GM19099 (cell line): Measurements from ENCODE around the gene HBEGF.

ENCODE experiments used
- POLR2A ChIP-seq: IDR thresholded peaks from 3 replicates; pipeline ENCODE4 v1.6.1; 2011; ENCODE audit warnings: low read depth; ENCODE audit not compliant: insufficient read length; ENCODE audit errors: extremely low read depth

HBEGF gene

DNA sequence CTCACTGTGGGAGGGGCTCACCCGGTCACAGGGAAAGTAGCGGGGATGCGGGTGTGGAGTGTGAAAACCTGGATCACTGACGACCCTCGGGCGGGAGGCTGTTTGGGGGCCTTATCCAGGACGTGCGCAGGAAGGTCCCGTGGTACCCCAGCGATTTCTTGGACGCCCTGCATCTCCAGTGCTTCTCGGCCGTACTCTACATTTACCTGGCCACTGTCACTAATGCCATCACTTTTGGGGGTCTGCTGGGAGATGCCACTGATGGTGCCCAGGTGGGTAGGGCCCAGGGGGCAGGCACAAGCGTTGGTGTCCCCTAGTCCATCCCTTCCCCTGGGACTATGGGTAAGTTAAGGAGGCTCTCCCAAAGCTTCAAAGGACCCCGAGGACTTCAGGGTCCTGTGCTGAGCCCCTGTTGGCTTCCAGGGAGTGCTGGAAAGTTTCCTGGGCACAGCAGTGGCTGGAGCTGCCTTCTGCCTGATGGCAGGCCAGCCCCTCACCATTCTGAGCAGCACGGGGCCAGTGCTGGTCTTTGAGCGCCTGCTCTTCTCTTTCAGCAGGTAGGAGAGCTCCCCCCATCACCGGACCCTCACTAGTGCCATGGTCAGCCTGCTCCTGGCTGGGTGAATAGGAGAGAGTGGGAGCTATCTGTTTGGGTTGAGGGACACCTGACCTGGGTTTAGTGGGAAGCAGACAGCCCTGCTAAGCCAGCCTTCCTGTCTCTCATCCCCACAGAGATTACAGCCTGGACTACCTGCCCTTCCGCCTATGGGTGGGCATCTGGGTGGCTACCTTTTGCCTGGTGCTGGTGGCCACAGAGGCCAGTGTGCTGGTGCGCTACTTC is 17.4 kb upstream of the HBEGF start:
- no peak for TF ChIP-seq POLR2A

DNA sequence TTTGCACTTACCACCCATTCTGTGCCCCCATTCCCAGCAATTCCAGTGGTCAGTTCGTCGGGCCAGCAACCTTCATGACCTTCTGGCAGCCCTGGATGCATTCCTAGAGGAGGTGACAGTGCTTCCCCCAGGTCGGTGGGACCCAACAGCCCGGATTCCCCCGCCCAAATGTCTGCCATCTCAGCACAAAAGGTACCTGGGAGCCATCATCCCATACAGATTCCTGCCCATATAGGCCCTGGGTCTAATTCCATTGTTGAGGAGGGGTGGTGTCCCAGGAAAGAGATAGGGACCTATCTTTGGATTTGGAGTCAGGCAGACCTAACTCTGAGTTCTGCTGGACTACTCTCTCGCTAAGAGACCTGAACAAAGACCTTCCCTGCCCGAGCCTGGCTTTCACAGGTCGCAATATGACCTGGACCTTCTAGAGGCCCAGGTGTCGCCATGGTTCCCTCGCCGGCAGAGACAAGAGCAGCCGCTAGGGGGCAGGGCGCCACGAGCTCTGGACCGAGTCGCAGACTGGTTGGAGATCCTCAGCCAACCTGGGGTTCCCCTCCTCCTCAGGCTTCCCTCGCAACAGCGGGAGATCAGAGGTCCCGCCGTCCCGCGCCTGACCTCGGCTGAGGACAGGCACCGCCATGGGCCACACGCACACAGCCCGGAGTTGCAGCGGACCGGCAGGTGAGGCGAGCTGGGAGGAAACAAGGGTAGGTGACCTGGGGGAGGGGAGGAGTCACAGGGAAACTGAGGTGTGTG is 16.6 kb upstream of the HBEGF start:
- no peak for TF ChIP-seq POLR2A

DNA sequence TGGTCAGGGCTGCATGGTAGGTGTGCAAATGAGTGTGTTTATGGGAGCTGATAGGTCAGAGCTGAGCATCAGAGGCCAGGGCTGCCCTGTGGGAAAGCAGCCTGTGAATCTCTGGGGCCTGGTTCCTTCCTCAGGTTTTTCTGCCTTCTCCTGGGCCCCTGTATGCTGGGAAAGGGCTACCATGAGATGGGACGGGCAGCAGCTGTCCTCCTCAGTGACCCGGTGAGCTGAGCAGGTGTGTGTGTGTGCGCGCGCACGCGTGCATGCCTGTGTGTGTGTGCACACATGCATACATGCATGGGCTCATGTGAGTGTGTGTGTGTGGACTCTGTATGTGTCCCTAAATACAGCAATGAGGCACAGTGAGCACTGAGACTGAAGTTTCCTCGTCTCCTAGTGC is 15.9 kb upstream of the HBEGF start:
- no peak for TF ChIP-seq POLR2A

DNA sequence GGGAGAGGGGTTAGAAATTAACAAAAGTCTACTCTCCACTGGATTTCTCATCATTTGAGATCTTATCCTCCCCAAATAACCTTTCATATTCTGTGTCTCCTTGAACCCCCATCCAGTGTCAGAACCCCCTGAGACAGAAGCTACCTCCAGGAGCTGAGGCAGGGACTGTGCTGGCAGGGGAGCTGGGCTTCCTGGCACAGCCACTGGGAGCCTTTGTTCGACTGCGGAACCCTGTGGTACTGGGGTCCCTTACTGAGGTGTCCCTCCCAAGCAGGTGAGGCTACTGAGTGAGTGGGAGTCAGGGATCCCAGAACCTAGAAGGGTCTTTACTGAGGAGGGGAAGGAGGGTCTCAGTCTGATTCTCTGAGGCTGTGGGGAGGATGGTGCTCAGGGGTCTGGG is 15.5 kb upstream of the HBEGF start:
- TF ChIP-seq POLR2A, result no peak

- TF ChIP-seq POLR2A, result no peak
These were observed 14.5 kb upstream of the HBEGF start for GRCh38 chr5:140360681-140361479.

- no peak for TF ChIP-seq POLR2A
These were observed 13.7 kb upstream of the HBEGF start, which contains the start of gene SLC4A9 for GRCh38 chr5:140360101-140360500. TSS of gene SLC4A9 (plus strand) at chr5:140360194. CDS start at chr5:140360237, 43 bp downstream.

DNA sequence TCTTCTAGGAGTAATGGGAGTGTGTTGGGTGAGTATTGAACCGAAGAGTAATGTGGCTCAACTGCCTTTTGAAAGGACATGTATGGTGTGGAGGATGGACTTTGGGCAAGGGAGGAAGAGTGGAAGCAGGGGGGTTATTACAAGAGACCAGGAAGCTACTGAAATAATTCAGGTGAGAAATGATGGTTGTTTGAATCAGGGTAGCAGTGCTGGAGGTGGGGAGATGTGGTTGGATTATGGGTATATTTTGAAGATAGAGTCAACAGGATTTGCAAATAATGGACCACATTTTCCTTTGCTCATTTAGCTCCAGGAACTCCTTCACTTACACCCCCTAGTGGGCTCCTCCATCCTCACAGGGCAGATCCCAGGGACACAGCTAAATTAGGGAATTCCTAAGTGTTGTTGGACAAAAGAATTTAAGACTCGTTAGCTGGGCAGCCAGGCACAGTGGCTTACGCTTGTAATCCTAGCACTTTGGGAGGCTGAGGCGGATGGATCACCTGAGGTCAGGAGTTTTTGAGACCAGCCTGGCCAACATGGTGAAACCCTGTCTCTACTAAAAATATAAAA is 12.4 kb upstream of the HBEGF start:
- TF ChIP-seq POLR2A, result no peak

GRCh38 chr5:140357726-140358093 is 11.3 kb upstream of the HBEGF start:
- no peak for TF ChIP-seq POLR2A

DNA sequence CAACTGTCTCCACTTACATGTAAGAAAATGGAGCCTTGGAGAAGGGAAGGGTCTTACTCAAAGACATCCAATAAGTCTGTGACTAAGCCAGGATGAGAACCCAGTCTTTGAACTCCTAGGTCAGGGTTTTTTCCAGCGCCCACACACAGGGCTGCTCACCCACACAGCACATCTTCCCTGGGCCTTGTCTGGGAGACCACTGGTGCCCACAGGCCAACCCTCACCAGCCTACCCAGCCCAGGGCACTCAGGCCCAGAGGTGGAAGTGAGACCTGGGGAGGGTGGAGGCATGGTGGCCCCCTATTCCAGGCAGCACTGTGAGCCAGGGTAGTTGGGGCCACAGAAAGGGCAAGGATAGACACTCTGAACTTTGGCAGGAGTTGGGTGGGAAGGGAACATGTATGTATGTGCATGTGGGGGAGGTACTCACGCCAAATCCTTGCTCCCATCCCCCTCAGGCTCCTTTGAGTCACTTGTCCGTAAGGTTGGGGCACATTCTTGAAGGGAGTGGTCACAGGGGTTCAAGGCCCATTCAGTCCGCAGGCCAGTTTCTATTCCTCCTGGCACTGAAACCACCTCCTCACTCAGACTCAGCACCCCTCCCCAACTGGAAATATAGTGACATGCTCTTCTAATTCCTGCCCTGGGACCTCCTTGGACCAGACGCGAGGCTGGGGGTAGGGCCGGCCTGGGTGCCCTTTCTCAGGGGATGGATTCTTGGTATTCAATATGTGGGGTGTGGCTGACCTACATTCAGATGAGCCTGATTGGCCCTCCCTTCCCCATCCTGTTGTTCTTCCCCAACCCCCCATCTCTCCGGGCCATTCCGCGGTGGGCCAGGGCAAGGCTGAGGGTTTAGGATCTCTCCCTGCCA is 10.7 kb upstream of the HBEGF start:
- TF ChIP-seq POLR2A, result no peak

DNA sequence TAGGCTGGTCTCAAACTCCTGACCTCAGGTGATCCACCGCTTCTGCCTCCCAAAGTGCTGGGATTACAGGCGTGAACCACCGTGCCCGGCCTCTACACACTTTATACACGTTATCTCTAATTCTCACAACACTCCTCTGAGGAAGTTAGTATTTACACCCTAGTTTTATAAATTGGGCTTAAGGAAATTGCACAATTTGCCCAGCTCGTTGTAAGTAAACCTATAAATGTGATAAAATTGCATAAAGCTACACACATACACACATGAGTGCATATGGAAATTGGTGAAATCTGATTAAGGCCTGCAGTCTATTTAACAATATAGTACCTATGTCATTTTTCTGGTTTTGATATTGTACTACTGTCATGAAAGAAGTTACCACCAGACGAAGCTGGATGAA is 9.1 kb upstream of the HBEGF start:
- no peak for TF ChIP-seq POLR2A

GRCh38 chr5:140351609-140352334 is 5.4 kb upstream of the HBEGF start:
- TF ChIP-seq POLR2A, result no peak

DNA sequence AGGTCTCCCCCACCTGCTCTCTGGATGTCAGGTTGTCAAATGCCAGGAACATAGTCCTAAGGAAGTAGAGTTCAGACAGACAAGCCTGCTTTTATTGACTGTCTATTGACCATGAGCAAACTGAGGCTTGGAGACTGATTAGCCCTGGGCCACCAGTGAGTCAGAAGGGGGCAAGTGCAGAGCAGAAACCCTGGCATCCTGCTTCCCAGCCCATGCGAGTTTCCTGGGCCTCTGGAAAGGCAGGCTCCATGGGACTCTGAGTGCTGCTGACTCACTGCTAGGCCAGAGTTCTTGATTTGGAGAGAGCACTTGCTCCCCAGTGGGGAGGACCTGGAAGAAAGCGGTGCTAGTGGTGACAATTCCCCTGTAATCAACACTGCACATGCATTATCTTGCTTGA is 2.8 kb upstream of the HBEGF start:
- TF ChIP-seq POLR2A, result no peak

DNA sequence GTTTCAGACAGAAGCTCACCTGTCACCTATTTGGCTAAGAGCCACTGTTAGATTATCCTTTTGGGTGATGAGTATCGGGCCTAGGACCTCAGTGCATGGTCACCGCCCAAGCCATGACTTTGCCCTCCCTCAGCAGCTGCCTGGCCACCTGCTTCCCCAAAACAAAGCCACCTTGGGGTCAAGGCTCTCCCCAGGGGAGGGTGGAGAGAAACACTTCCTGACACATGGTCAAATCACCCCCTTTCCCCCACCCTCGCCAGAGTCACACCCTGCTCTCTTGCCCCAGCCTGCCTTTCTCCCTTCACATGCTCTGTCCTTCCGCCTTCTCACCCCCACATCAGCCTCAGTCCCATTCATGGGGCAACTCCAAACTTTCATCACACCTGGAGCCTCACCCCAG is 1.7 kb upstream of the HBEGF start:
- no peak for TF ChIP-seq POLR2A
